Epithelial cell of esophagus (primary cell): Measurements from ENCODE around the gene ACADSB.

ENCODE experiments used
- DNase-seq: peaks from one replicate; pipeline ENCODE4 v3.0.0; 2010; ENCODE audit warnings: low read depth
- H3K4me3 ChIP-seq: 2 replicates; pipeline ENCODE4 v1.5.1; 2011; ENCODE audit warnings: mild to moderate bottlenecking, low read length, control low read depth
- TF ChIP-seq, protein P1 (sequence below): IDR thresholded peaks from 2 replicates; pipeline ENCODE4 v1.5.1; 2011; ENCODE audit warnings: low read depth, mild to moderate bottlenecking, low read length, control low read depth, inconsistent platforms; ENCODE audit not compliant: insufficient read depth; ENCODE audit errors: missing control alignments

Gene ACADSB

DNA sequence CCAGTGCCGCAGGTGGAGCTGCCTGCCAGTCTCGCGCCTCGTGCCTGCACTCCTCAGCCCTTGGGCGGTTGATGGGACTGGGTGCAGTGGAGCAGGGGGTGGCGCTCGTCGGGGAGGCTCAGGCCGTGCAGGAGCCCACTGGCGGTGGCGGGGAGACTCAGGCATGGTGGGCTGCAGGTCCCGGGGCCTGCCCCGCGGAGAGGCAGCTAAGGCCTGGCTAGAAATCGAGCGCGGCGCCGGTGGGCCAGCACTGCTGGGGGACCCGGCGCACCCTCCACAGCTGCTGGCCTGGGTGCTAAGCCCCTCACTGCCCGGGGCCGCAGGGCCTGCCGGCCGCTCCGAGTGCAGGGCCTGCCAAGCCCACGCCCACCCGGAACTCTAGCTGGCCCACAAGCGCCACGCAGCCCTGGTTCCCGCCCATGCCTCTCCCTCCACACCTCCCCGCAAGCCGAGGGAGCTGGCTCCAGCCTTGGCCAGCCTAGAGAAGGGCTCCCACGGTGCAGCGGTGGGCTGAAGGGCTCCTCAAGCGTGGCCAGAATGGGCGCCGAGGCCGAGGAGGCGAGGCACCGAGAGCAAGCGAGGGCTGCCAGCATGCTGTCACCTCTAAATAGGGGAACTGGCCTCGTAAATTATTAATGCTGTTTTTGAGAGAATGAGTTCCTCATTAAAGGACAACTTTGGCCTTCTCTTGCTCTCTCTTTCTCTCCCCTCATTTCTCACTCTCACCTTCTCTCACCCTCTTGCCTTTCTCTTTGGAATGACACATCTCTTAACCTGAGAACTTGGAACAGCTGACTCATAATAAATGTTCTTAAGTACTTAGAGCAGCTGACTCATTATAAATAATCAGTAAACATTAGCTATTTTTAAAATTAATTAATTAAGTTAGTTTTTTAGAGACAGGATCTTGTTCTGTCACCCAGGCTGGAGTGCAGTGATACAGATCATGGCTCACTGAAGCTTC, 4.9 kb downstream of the ACADSB start:
- TF ChIP-seq, protein P1, sequence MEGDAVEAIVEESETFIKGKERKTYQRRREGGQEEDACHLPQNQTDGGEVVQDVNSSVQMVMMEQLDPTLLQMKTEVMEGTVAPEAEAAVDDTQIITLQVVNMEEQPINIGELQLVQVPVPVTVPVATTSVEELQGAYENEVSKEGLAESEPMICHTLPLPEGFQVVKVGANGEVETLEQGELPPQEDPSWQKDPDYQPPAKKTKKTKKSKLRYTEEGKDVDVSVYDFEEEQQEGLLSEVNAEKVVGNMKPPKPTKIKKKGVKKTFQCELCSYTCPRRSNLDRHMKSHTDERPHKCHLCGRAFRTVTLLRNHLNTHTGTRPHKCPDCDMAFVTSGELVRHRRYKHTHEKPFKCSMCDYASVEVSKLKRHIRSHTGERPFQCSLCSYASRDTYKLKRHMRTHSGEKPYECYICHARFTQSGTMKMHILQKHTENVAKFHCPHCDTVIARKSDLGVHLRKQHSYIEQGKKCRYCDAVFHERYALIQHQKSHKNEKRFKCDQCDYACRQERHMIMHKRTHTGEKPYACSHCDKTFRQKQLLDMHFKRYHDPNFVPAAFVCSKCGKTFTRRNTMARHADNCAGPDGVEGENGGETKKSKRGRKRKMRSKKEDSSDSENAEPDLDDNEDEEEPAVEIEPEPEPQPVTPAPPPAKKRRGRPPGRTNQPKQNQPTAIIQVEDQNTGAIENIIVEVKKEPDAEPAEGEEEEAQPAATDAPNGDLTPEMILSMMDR: no peak
- DNase-seq: peak; percentile 78
- no peak overlapping the region for H3K4me3 ChIP-seq

DNA sequence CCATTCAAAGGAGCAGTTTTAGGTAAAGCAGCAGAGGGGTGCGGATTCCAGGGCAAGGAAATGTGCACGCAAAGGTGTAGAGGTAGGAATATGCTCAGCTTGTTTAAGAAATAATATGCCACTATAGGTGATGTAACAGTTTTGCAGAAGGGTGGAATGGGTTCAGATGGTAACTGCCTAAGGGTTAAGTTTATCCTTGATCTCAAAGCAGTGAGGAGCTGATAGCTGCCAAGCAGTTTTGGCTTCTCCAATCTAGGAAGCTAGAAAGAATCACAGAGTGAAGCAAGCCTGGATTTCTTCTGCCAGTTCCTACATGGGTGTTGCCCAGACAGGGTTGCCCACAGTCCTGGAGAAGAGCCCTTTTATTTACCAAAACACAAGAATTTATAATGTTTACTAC, 6.0 kb downstream of the ACADSB start:
- DNase-seq: no peak
- no peak overlapping the region for H3K4me3 ChIP-seq
- TF ChIP-seq, protein P1: no peak

DNA sequence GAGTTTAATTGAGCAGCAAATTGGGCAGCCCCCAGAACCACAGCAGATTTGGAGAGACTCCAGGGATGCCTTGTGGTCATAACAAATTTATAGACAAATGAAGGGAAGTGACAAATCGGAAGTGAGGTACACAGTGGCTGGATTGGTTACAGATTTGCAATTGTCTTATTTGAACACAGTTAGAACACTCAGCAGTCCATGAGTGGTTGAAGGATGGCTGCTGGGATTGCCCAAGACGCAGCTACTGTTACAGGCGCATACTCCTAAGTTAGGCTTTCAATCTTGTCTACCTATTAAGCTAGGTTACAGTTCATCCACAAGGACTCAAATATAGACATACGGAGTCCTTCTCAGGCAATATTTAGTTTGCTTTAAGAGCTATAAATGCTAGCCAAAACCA, 7.4 kb downstream of the ACADSB start:
- TF ChIP-seq, protein P1: no peak
- DNase-seq: no peak
- no peak overlapping the region for H3K4me3 ChIP-seq

- peak; percentile 87 for DNase-seq
- TF ChIP-seq, protein P1: no peak
- H3K4me3 ChIP-seq: no peak overlapping the region
These were observed 8.8 kb downstream of the ACADSB start for GRCh38 chr10:123017421-123018165.

GRCh38 chr10:123018531-123018930, 9.7 kb downstream of the ACADSB start:
- no peak overlapping the region for H3K4me3 ChIP-seq
- no peak for DNase-seq

GRCh38 chr10:123019264-123019663, 10.5 kb downstream of the ACADSB start:
- TF ChIP-seq, protein P1: no peak
- DNase-seq: no peak

More at GRCh38 chr10:123018531-123018930, 9.7 kb downstream of the ACADSB start:
- TF ChIP-seq, protein P1: no peak

More at GRCh38 chr10:123019264-123019663, 10.5 kb downstream of the ACADSB start:
- H3K4me3 ChIP-seq: no peak overlapping the region
